Vagina (tissue), 2 donors: ENCODE data around the gene FLT1. TPM values are rescaled to one million over a fixed set of nuclear protein-coding genes. Genes with fewer than 3 reads are reported as not detected.

ENCODE experiments used
- DNase-seq, 2 donors: peaks; one replicate each; pipeline ENCODE4 v3.0.0-alpha.2; 2017; ENCODE audit errors: extremely low spot score in 2 of 2
- H3K27ac ChIP-seq: fragments of 200-600 bp; sonication (generic); one replicate; pipeline ENCODE4 v1.5.1; 2019
- H3K27me3 ChIP-seq: fragments of 200-600 bp; sonication (generic); one replicate; pipeline ENCODE4 v1.5.1; 2019
- H3K36me3 ChIP-seq, 2 donors: fragments of 200-600 bp; sonication (generic); one replicate each; pipeline ENCODE4 v1.5.1; 2017 to 2019
- H3K4me1 ChIP-seq: fragments of 200-600 bp; sonication (generic); one replicate; pipeline ENCODE4 v1.5.1; 2019
- H3K4me3 ChIP-seq, 2 donors: fragments of 200-600 bp; sonication (generic); 1 replicate in 1 of 2; 2 replicates in 1 of 2; pipeline ENCODE4 v1.5.1; 2016 to 2019
- H3K9me3 ChIP-seq: fragments of 200-600 bp; sonication (generic); one replicate; pipeline ENCODE4 v1.5.1; 2019
- CTCF ChIP-seq, 3 experiments: fragments of 450-650 bp in 2 of 3; fragments of 200-600 bp in 1 of 3; sonication (generic) in 1 of 3; IDR thresholded peaks; one replicate each; pipeline ENCODE4 v1.5.1; 2017 to 2019; ENCODE audit warnings: antibody characterized with exemption in 3 of 3, mild to moderate bottlenecking in 2 of 3, moderate library complexity in 2 of 3
- POLR2A ChIP-seq, 2 donors: fragments of 450-650 bp; IDR thresholded peaks; one replicate each; pipeline ENCODE4 v1.6.1; 2017; ENCODE audit warnings: antibody characterized with exemption in 2 of 2, mild to moderate bottlenecking in 2 of 2, moderate library complexity in 2 of 2
- POLR2AphosphoS5 ChIP-seq, 2 donors: sonication (generic); formaldehyde crosslinking; IDR thresholded peaks; one replicate each; pipeline ENCODE4 v1.9.0; 2017; ENCODE audit warnings: antibody characterized with exemption in 2 of 2, mild to moderate bottlenecking in 2 of 2, low read depth in 1 of 2; ENCODE audit not compliant: insufficient read depth in 1 of 2
- intact Hi-C: fragments of 100-400 bp; cut with DNase I; formaldehyde crosslinking; loops from one replicate; pipeline ENCODE4 v1.15.1; 2023
- total RNA-seq: library from RNA; depleted of rRNA; stranded (reverse); fragments of >200 nt; gene quantifications from one replicate; pipeline ENCODE4 v1.2.3, GENCODE V29; 2016

The FLT1 gene
- total RNA-seq, 1 donor from 2014 or later: 18.9 TPM

DNA sequence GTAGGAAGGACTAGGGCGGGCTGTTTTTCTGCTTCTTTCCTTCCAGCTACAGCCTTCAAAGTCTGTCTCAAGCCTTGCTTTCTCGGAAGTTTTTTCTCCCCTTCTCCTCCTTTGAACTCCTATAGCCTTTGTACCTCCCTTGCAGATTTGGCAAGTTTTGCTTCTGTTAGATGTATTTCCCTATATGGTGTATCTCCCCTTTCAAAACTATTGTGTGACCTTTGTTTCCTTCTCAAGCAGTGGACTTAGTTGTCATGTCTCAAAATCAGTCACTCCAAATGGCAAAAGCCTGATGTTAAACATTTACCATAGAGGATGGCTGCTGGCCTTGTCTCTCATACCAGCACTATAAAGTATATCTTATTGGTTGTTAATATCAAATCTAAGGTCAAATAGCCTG is 152.7 kb downstream of the FLT1 start:
- Histone ChIP-seq H3K27ac (no peak overlapping the region), H3K27me3 (no peaks in the 10 kb centered on the region), H3K4me3 (no peak overlapping the region), H3K36me3 (no peaks in the 10 kb centered on the region), H3K9me3 (no peaks in the 10 kb centered on the region), H3K4me1 (peaks cover 14% of the 10 kb centered on the region)
- intact Hi-C loops: no loop called here
- TF ChIP-seq POLR2A (IDR thresholded peaks at IDR 0.05): no peak
- TF ChIP-seq CTCF (IDR thresholded peaks at IDR 0.05): no peak
- no peak for TF ChIP-seq POLR2AphosphoS5 (IDR thresholded peaks at IDR 0.05; ENCODE audit: insufficient read depth in 1 of 2, low read depth in 1 of 2)
- no peak for DNase-seq

DNA sequence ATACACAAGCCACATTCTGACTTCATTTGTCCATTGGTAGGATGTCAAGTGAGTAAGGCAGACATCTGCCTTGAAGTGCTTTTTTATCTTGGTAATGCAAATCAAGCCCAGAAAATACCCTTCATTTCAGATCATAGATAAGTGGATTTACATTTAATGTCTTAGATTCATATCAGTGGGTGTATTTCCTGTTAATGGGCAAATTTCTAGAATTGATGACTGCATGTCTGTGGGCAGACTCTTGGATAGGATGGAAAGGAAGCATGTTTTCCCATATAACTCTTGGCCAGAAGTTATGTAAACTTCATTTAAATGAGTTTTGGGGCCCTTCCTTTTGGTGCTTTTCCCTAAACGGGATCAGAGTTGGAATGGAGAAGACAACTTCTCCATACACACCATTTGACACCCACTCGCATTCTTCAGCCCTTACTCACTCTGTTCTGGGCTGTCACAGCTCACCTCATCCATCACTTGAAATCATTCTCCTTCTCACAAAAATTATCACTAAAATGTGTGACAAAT is 154.6 kb downstream of the FLT1 start:
- Histone ChIP-seq H3K4me1 (peaks cover 16% of the 10 kb centered on the region), H3K9me3 (no peaks in the 10 kb centered on the region), H3K36me3 (no peaks in the 10 kb centered on the region), H3K27me3 (no peaks in the 10 kb centered on the region), H3K27ac (no peak overlapping the region), H3K4me3 (no peak overlapping the region)
- intact Hi-C loops: no loop called here
- no peak for DNase-seq
- TF ChIP-seq POLR2A (IDR thresholded peaks at IDR 0.05) (no peak), POLR2AphosphoS5 (IDR thresholded peaks at IDR 0.05; ENCODE audit: insufficient read depth in 1 of 2, low read depth in 1 of 2) (no peak), CTCF (IDR thresholded peaks at IDR 0.05) (no peak)

- Histone ChIP-seq H3K36me3 (no peaks in the 10 kb centered on the region), H3K9me3 (no peaks in the 10 kb centered on the region), H3K4me1 (peaks cover 16% of the 10 kb centered on the region), H3K27ac (no peak overlapping the region), H3K27me3 (no peaks in the 10 kb centered on the region), H3K4me3 (no peak overlapping the region)
- no peak for TF ChIP-seq POLR2A (IDR thresholded peaks at IDR 0.05)
- no peak for TF ChIP-seq CTCF (IDR thresholded peaks at IDR 0.05)
- TF ChIP-seq POLR2AphosphoS5 (IDR thresholded peaks at IDR 0.05; ENCODE audit: insufficient read depth in 1 of 2, low read depth in 1 of 2): no peak
- intact Hi-C loops: no loop called here
- DNase-seq: no peak
These were observed 155.5 kb downstream of the FLT1 start for GRCh38 chr13:28339419-28339818.

DNA sequence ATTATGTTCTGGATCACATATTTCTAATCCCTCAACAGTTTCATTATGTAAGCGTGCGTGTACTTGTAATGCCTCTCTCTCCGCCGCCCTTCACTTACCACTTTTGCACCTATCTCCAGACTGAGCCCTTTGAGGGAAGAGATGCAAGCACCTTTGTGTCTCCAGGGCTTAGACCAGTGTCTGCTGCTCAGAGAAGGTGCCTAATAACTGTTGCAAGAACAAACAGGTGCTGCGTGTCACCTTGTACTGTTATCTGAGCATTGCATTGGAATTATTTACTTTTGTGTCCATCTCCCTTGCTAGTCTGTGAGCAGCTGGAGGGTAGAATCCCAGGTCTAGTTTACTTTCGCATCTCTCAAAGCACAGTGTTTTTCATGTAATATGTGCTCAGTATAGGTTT is 156.2 kb downstream of the FLT1 start:
- TF ChIP-seq CTCF (IDR thresholded peaks at IDR 0.05) (no peak), POLR2AphosphoS5 (IDR thresholded peaks at IDR 0.05; ENCODE audit: insufficient read depth in 1 of 2, low read depth in 1 of 2) (no peak), POLR2A (IDR thresholded peaks at IDR 0.05) (no peak)

DNA sequence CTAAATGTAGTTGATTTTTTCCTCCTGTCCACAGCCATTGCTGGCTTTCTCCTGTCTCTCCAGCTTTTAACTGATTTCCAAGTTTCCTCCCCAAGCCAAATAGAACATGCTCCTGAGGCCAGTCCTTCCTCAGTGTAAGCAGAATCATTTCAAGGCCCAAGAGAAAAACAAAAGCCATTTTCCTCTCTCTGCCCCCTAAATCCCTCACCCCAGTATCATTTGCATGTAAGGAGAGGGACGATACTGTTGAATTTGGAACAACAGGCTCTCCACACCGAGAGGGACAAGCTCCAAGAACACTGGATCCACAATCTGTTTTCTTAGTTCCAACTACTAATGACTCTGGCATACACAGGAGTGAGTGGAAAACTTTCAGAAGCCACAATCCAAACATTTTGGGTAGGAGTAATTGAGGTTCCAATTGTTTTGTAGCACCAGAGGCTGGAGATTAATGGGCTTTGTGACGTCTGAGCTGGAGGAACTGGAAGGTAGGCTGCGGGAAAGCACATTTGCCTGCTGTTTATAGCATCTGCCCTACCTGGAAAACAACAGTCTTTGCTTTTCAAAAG is 156.8 kb downstream of the FLT1 start:
- intact Hi-C loops: no loop called here
- TF ChIP-seq POLR2AphosphoS5 (IDR thresholded peaks at IDR 0.05; ENCODE audit: insufficient read depth in 1 of 2, low read depth in 1 of 2): no peak
- TF ChIP-seq POLR2A (IDR thresholded peaks at IDR 0.05): no peak
- no peak for TF ChIP-seq CTCF (IDR thresholded peaks at IDR 0.05)
- Histone ChIP-seq H3K4me3 (no peak overlapping the region), H3K36me3 (no peaks in the 10 kb centered on the region), H3K27me3 (no peaks in the 10 kb centered on the region), H3K27ac (no peak overlapping the region), H3K4me1 (peaks cover 16% of the 10 kb centered on the region), H3K9me3 (no peaks in the 10 kb centered on the region)
- no peak for DNase-seq

More for the DNA sequence above, 156.2 kb downstream of the FLT1 start:
- Histone ChIP-seq H3K27me3 (no peaks in the 10 kb centered on the region), H3K4me3 (no peak overlapping the region), H3K36me3 (no peaks in the 10 kb centered on the region), H3K4me1 (peaks cover 16% of the 10 kb centered on the region), H3K9me3 (no peaks in the 10 kb centered on the region), H3K27ac (no peak overlapping the region)
- intact Hi-C loops: no loop called here
- no peak for DNase-seq
